Heart right ventricle (tissue), 16 donors: ENCODE data around the gene SMAD3. TPM values are rescaled to one million over a fixed set of nuclear protein-coding genes. Genes with fewer than 3 reads are reported as not detected.

Experiments used
- ATAC-seq, 8 donors: fragments of 200-7000 bp; cut with Tn5 transposase; one replicate each; pipeline ENCODE4 v1.9.1; 2020; ENCODE audit warnings: mild to moderate bottlenecking in 8 of 8, moderate library complexity in 8 of 8, moderate number of reproducible peaks in 1 of 8
- DNase-seq, 2 donors: peaks; one replicate each; pipeline ENCODE4 v3.0.0-alpha.2; 2020
- H3K27ac ChIP-seq, 10 donors: fragments of 200-600 bp; sonication (generic) in 2 of 10; one replicate each; pipeline versions ENCODE4 v1.5.0 to v1.8.0; 2020 to 2022; ENCODE audit warnings: mild to moderate bottlenecking in 3 of 10
- H3K27me3 ChIP-seq, 7 donors: fragments of 200-600 bp; one replicate each; pipeline ENCODE4 v1.8.0; 2021 to 2022; ENCODE audit warnings: mild to moderate bottlenecking in 2 of 7
- H3K36me3 ChIP-seq, 9 donors: fragments of 200-600 bp; sonication (generic) in 1 of 9; one replicate each; pipeline versions ENCODE4 v1.5.0 to v1.8.0; 2020 to 2022; ENCODE audit warnings: mild to moderate bottlenecking in 2 of 9
- H3K4me1 ChIP-seq, 9 donors: fragments of 200-600 bp; sonication (generic) in 1 of 9; one replicate each; pipeline versions ENCODE4 v1.5.0 to v1.8.0; 2020 to 2022; ENCODE audit warnings: mild to moderate bottlenecking in 4 of 9
- H3K4me3 ChIP-seq, 10 donors: fragments of 200-600 bp; sonication (generic) in 2 of 10; one replicate each; pipeline versions ENCODE4 v1.5.0 to v1.8.0; 2020 to 2022; ENCODE audit warnings: mild to moderate bottlenecking in 7 of 10, moderate library complexity in 2 of 10
- H3K9me3 ChIP-seq, 11 donors: fragments of 200-600 bp in 10 of 11; sonication (generic) in 2 of 11; one replicate each; pipeline versions ENCODE4 v1.5.0 to v1.8.0; 2013 to 2022; ENCODE audit warnings: mild to moderate bottlenecking in 2 of 11, control low read depth in 1 of 11, moderate library complexity in 1 of 11
- WGBS, 2 donors: extraction: QIAGEN DNeasy Blood & Tissue Kit; methylation state at CpG; one replicate each; pipeline ENCODE4 v1.1.7; 2013; ENCODE audit warnings: inconsistent platforms in 1 of 2; 5-methylcytosine and 5-hydroxymethylcytosine counted together
- intact Hi-C, 10 donors: fragments of 100-400 bp; cut with DNase I; formaldehyde crosslinking; loops; one replicate each; pipeline versions ENCODE4 v1.11.1 to v1.14.2; 2022
- long read RNA-seq, 3 donors: library from polyadenylated mRNA; unstranded; transcript quantifications; one replicate each; pipeline ENCODE4 v2.0.0, GENCODE V29; 2020 to 2021
- polyA plus RNA-seq, 2 donors: library from polyadenylated mRNA; stranded (reverse); fragments of 200-250 nt; gene quantifications; one replicate each; pipeline ENCODE4 v1.2.3, GENCODE V29; 2013
- total RNA-seq, 10 donors: library from RNA; stranded (reverse); fragmentation: NEBNext Ultra II Directional in 3 of 10; extraction: Animal tissue kit (Norgen Biotek cat#: 25700) in 3 of 10; gene quantifications; one replicate each; pipeline versions ENCODE4 v1.2.1 to v1.2.4, GENCODE V29; 2021 to 2023
- TF ChIP-seq, protein P1 (sequence below), 9 donors: fragments of 200-600 bp; sonication (generic) in 2 of 9; IDR thresholded peaks; one replicate each; pipeline versions ENCODE4 v1.5.0 to v1.8.0; 2021 to 2022; ENCODE audit warnings: antibody characterized with exemption in 9 of 9, mild to moderate bottlenecking in 5 of 9, moderate library complexity in 1 of 9
- donor health status: Arrhythmogenic right ventricular cardiomyopathy.
- donor health status: ischemic (EF 13 %, LVEDD 7.1; RV severe dilation, severe dysfunction).
- donor health status: healthy with polysubstance abuse.
- donor health status: DM: no; HTN: yes; CAD: no.
- donor health status: DM: no; HTN: no; CAD: no.
- donor health status: ischemic (EF 25% LVEDD 6.9; RV normal size, moderate dysfunction).
- donor health status: ischemic (EF 25% LVEDD 5.7; RV mildly dilated, moderate dysfunction).
- donor health status: healthy.
- donor health status: DM: yes; HTN: yes; CAD: no.
- donor health status: Ischemic cardiomyopathy.
- donor health status: ischemic (EF 35%, LVEDD 5.7; RV mildly dilated, moderate dysfunction).
- donor health status: nonischemic (EF 11% LVEDD 7.7; RV severe dilation, severe dysfunction).
- donor health status: DM: yes; HTN: yes; CAD: no.
- donor health status: PGD.
- donor health status: ischemic (EF 29% LVEDD 5.4; RV normal size, mild dysfunction).
- donor health status: nonischemic (EF 23%, LVEDD 6.1; RV moderate dilation, normal function).

The SMAD3 gene
- total RNA-seq = 10 to 100 TPM; 11.3 to 44.8 (median 15.7) TPM
- 1 to 10 TPM; 6.2 to 7.8 TPM for polyA plus RNA-seq
- long read RNA-seq, donor 1, partial matches to known transcripts = 5 of 9 reads
- long read RNA-seq, donor 1, other reads (novel, unspliced or antisense) = 4 of 9 reads
- long read RNA-seq, donor 2, full-length matches to known transcripts = 1 of 5 reads
- long read RNA-seq, donor 2, partial matches to known transcripts = 0 of 5 reads
- long read RNA-seq, donor 2, other reads (novel, unspliced or antisense) = 4 of 5 reads
- long read RNA-seq, donor 3, full-length matches to known transcripts = 3 of 29 reads
- long read RNA-seq, donor 3, partial matches to known transcripts = 2 of 29 reads
- long read RNA-seq, donor 3, other reads (novel, unspliced or antisense) = 24 of 29 reads

DNA sequence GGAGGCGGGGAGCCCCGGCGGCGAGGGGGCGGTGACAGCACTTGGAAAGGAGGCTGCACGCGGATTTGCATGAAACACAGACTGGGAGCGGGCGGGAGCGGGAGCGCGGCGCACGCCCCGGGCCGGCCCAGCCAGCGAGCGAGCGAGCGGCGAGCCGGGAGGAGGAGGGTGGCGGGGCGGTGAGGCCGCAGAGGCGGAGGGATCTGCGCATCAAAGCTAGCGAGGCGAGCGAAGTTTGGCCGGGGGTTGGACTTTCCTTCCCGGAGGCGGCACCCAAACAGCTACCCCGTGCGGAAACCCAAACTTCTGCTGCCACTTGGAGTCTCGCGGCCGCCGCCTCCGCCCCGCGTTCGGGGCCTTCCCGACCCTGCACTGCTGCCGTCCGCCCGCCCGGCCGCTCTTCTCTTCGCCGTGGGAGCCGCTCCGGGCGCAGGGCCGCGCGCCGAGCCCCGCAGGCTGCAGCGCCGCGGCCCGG, at the start of gene SMAD3:
SMAD3 (plus strand) TSS at position 72 of the 475 bp plus-strand sequence. CDS start 553 bp downstream, outside the sequence.
- Histone ChIP-seq H3K4me3 (peak within 1 kb of the TSS; percentile 73 to 96 (median 82)), H3K36me3 (peaks cover 0 to 2% (median 0%) of the 10 kb centered on the region in 9 donors), H3K9me3 (no peaks in the 10 kb centered on the region), H3K27me3 (no peaks in the 10 kb centered on the region), H3K27ac (peak within 1 kb of the TSS; percentile 82 to 97 (median 93)), H3K4me1 (peaks cover 2 to 50% (median 38%) of the 10 kb centered on the region in 9 donors)
- TF ChIP-seq, protein P1, sequence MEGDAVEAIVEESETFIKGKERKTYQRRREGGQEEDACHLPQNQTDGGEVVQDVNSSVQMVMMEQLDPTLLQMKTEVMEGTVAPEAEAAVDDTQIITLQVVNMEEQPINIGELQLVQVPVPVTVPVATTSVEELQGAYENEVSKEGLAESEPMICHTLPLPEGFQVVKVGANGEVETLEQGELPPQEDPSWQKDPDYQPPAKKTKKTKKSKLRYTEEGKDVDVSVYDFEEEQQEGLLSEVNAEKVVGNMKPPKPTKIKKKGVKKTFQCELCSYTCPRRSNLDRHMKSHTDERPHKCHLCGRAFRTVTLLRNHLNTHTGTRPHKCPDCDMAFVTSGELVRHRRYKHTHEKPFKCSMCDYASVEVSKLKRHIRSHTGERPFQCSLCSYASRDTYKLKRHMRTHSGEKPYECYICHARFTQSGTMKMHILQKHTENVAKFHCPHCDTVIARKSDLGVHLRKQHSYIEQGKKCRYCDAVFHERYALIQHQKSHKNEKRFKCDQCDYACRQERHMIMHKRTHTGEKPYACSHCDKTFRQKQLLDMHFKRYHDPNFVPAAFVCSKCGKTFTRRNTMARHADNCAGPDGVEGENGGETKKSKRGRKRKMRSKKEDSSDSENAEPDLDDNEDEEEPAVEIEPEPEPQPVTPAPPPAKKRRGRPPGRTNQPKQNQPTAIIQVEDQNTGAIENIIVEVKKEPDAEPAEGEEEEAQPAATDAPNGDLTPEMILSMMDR (IDR thresholded peaks at IDR 0.05) = peak in 1 of 9 donors; percentile 19
- WGBS, 2 donors = 0% methylated on average over 59 to 63 of the region's 63 CpGs
- ATAC-seq (peak; percentile 86 to 92 (median 90)), DNase-seq (peak; percentile 91 to 92)
- intact Hi-C loops = loop anchor here in 8 of 10 donors (2.0 to 10.0 kb wide), 12 partner anchors 37 to 189 kb away; partner anchors contain the start of genes AAGAB (in 5 of the 8) and IQCH (in 5 of the 8)

- WGBS, 2 donors = 58 to 68% methylated on average over 4 of the region's 4 CpGs
- Histone ChIP-seq H3K4me1 (peaks cover 0 to 41% (median 23%) of the 10 kb centered on the region in 9 donors), H3K4me3 (no peak overlapping the region), H3K27ac (no peak overlapping the region), H3K36me3 (no peaks in the 10 kb centered on the region), H3K27me3 (no peaks in the 10 kb centered on the region), H3K9me3 (no peaks in the 10 kb centered on the region)
- DNase-seq = no peak
- no peak for ATAC-seq
- intact Hi-C loops = no loop called here
- TF ChIP-seq, protein P1 (IDR thresholded peaks at IDR 0.05) = no peak
Measured at GRCh38 chr15:67017311-67017710, 48.1 kb upstream of the SMAD3 start.

DNA sequence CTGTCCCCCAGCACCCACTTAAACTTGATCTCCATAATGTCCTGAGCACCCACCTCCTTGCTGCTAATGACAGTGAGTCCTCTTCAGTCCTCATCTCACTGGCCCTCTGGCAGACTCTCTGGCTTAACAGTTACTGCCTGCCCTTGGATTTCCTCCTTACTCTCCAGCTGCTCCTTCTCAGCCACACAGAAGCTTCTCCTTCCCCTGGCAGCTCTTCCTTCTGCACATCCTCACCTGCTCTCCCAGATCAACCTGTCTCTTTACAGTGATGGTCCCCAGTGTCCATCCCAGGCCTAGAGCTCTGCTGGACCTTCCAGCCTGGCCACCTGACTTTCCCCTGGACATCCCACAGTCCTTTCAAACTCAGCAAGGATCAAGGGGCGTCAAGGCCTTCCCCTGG, 47.4 kb upstream of the SMAD3 start:
- H3K27me3 ChIP-seq = no peaks in the 10 kb centered on the region
- WGBS, 2 donors = 78 to 94% methylated on average over 1 of the region's 1 CpG
- no peak overlapping the region for H3K27ac ChIP-seq
- TF ChIP-seq, protein P1 (IDR thresholded peaks at IDR 0.05) = no peak
- no peaks in the 10 kb centered on the region for H3K9me3 ChIP-seq
- peaks cover 0 to 40% (median 19%) of the 10 kb centered on the region in 9 donors for H3K4me1 ChIP-seq
- H3K4me3 ChIP-seq = no peak overlapping the region
- ATAC-seq = no peak
- H3K36me3 ChIP-seq = no peaks in the 10 kb centered on the region
- intact Hi-C loops = no loop called here
- no peak for DNase-seq

GRCh38 chr15:67018441-67018840, 47.0 kb upstream of the SMAD3 start:
- DNase-seq (no peak), ATAC-seq (no peak)
- Histone ChIP-seq H3K27me3 (no peaks in the 10 kb centered on the region), H3K9me3 (no peaks in the 10 kb centered on the region), H3K27ac (no peak overlapping the region), H3K4me1 (peaks cover 0 to 42% (median 15%) of the 10 kb centered on the region in 9 donors), H3K36me3 (no peaks in the 10 kb centered on the region), H3K4me3 (no peak overlapping the region)
- intact Hi-C loops = no loop called here
- WGBS, 2 donors = 92 to 94% methylated on average over 10 of the region's 10 CpGs
- TF ChIP-seq, protein P1 (IDR thresholded peaks at IDR 0.05) = no peak
